Heart left ventricle (tissue), 13 donors: ENCODE data around the gene CXXC5.

Experiments used
- CTCF ChIP-seq, 12 donors: fragments of 200-600 bp; sonication (generic) in 4 of 12; IDR thresholded peaks; one replicate each; pipeline versions ENCODE4 v1.5.0 to v1.8.0; 2018 to 2022; ENCODE audit warnings: antibody characterized with exemption in 12 of 12, mild to moderate bottlenecking in 5 of 12
- POLR2A ChIP-seq, 2 donors: fragments of 450-650 bp; IDR thresholded peaks; one replicate each; pipeline ENCODE4 v1.6.1; 2017; ENCODE audit warnings: antibody characterized with exemption in 2 of 2, mild to moderate bottlenecking in 2 of 2, moderate library complexity in 2 of 2
- donor health status: ischemic (EF 13 %, LVEDD 7.1; RV severe dilation, severe dysfunction).
- donor health status: DM: no; HTN: yes; CAD: no.
- donor health status: DM: no; HTN: no; CAD: no.
- donor health status: ischemic (EF 25% LVEDD 6.9; RV normal size, moderate dysfunction).
- donor health status: ischemic (EF 25% LVEDD 5.7; RV mildly dilated, moderate dysfunction).
- donor health status: ischemic (EF 35%, LVEDD 5.7; RV mildly dilated, moderate dysfunction).
- donor health status: nonischemic (EF 11% LVEDD 7.7; RV severe dilation, severe dysfunction).
- donor health status: DM: yes; HTN: yes; CAD: no.
- donor health status: PGD.
- donor health status: ischemic (EF 29% LVEDD 5.4; RV normal size, mild dysfunction).
- donor health status: nonischemic (EF 23%, LVEDD 6.1; RV moderate dilation, normal function).

DNA sequence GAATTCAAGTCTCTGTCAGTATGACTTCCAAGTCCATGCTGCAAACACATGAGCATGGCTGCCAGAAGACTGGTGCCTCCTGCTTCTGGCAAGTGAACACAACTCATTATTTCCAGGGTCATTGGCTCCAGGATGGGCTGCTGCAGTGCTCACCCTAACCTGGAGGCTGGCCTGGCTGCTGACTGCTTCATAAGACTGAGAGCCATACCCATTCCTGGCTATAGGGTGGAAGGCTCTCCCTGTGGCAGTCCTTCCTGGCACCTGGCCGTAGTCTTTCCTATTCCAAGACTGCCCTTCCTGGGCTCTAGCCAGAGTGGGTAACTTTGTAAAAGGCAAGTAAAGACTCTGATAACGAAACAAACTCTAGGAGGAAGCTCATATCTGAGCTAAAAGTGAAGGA lies 51.2 kb downstream of the CXXC5 start:
- TF ChIP-seq POLR2A (IDR thresholded peaks at IDR 0.05) (no peak), CTCF (IDR thresholded peaks at IDR 0.05) (no peak)
